HG03432 (cell line): ENCODE measurements around the gene FBXL16.
"Not testable (repeated sequence)": the region's sequence is repeated elsewhere in the genome, so short reads cannot be mapped to it uniquely, and the experiment has no call there.

ENCODE experiments used
- ATAC-seq: cut with Tn5 transposase; IDR thresholded peaks from one replicate; pipeline ENCODE4 v1.9.1; 2021; ENCODE audit warnings: mild to moderate bottlenecking, moderate library complexity; ENCODE audit not compliant: unreplicated experiment

Gene FBXL16, protein sequence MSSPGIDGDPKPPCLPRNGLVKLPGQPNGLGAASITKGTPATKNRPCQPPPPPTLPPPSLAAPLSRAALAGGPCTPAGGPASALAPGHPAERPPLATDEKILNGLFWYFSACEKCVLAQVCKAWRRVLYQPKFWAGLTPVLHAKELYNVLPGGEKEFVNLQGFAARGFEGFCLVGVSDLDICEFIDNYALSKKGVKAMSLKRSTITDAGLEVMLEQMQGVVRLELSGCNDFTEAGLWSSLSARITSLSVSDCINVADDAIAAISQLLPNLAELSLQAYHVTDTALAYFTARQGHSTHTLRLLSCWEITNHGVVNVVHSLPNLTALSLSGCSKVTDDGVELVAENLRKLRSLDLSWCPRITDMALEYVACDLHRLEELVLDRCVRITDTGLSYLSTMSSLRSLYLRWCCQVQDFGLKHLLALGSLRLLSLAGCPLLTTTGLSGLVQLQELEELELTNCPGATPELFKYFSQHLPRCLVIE

DNA sequence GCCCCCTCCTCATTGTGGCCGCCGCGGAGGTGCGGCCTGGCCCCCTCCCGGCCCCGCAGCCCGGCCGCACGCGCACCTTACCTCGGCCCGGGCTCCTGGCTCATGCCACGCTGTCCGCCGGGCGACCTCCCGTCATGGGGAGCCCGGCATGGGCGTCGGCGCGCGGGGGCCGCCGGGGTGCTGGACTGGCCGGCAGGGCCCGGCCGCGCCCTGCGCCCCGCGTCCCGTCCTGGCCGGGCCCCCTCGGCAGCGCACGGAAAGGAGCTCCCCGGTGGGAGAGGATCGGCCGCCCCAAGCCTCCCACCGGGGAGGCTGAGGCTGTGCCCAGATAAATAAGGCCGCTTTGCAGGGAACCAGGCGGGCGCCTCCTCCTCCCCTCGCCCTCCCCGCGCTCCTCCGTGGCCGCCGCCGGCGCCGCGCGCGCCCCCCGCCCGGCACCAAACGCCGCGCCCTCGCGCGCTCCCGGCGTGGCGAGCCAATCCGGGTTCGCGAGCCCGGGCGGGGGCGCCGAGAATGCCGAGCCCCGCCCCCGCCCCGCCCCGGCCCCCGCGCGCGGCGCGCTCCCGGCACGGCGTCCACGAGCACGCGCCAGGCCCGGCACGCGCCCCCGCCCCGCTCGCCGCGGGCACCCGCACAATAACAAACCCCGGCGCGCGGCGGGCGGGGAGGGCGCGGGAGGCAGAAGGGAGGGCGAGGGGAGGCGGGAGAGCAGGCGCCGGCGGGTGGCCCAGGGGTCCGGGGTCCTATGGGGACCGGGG lies at the start of gene FBXL16:
Gene FBXL16, minus strand, starts transcription at position 371 of the 758 bp plus-strand sequence. CDS start 8,396 bp downstream, outside the sequence.
- no peak for ATAC-seq

DNA sequence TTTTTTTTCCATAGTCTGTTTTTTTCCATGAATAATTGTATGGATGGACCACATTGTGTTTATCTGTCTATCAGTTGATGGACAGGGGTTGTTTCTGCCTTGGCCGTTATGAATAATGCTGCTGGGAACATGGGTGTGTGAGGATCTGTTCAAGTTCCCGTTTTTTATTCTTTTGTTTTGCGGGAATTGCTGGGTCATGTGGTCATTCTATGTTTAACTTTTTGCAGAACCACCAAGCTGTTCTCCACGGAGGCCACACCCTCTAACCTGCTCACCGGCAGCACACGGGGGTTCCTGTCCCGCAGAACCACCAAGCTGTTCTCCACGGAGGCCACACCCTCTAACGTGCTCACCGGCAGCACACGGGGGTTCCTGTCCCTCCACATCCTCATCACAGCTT lies 49.1 kb upstream of the FBXL16 start:
- ATAC-seq = no peak

DNA sequence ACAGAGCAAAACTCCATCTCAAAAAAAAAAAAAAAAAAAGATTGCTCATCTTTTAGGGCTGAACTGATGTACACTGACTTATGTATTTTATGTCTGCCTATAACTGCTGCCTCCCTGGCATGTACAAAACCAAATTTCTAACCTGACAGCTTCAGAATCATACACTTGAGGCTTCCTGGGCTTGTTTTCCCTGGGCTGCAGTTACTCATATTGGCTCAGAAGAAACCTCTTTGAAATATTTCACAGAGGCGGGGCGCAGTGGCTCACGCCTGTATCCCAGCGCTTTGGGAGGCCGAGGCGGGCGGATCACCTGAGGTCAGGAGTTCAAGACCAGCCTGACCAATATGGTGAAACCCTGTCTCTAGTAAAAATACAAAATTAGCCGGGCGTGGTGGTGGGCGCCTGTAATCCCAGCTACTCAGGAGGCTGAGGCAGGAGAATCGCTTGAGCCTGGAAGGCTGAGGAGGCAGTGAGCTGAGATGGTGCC lies 48.6 kb upstream of the FBXL16 start:
- ATAC-seq = not testable (repeated sequence)

DNA sequence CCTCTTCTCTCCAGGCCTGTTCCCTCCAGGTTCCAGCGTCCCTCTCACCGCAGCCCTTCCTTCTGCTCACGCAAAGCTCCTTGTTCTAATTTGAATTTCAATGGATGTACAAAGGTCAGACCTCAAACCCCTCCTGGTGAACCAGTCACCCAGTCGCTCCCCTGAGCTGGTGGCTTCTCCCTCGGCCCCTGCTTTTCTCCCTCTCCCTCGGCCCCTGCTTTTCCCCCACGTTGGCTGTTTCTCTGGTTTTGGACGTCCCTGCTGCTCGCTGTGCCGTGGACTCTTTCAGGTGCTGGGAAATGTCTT lies 46.4 kb upstream of the FBXL16 start:
- ATAC-seq = no peak

DNA sequence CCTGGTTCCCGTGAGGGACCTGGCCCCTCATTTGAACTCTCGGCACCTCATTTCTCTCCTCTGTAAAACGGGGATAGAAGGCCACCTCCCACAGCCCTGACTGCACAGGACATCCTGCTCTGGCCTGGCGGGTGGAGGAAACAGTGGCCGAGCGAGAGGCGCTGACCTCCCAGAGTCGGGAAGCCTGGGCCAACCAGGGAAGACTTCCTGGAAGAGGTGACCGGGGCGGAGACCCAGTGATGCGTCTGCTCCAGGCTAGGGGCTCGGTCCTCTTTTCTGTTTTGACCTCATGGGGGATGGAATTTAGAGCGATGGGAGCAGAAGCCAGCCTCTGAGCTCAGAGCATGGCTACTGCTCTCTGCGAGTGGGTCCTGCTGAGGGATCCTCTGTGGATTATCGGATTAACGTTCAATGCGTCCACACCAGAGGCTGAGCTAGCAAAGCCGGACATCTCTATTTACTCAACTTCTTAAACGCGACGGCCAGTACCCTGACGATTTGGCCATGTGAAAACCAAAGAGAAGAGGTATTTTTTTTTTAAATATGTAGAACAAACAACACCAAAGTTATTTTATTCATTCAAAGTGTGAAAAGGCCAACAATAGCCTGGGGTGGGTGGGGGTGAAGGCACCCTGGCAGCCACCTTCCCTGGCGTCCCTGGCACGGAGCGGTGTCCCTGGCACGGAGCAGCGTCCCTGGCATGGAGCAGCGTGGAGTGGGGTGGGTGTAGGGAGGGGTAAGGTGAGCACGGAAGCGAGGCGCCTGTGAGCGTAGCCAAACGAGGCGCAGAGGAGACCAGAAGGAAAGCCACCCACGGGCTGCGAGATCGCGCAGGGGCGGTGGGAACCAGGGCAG lies 45.8 kb upstream of the FBXL16 start:
- ATAC-seq = no peak

DNA sequence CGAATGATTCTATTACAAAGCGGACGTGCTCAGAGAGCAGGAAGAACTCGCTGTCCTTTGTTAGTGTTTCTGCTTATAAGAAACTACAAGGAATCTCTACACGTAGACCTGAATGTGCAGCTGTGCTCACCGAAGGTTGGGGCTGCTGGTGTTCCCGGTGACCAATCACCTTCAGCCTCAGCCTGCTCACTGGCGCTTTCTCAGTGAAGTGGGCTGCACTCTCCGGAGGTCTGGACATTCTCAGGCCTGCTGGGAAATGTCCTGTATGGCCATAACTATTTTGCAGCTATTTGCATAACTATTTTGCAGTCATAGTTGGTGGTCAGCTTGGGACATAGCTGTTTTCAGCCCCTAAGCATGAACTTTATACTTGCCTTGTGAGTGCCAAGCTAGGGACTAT lies 44.9 kb upstream of the FBXL16 start:
- ATAC-seq = no peak

DNA sequence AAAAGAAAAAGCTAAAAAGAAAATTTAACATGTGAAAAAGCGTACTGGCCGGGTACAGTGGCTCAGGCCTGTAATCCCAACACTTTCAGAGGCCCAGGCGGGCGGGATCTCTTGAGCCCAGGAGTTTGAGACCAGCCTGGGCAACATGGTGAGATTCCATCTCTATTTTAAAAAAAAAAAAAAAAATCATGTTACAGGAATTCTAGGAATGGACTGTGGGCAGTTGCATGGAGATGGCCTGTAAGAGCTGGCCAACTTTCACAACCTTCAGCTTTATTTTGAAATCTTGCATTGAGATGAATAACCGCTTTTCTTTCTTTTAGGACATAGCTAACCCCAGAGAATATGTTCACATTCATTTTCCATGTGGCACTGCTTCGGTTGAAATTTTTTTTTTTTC lies 43.4 kb upstream of the FBXL16 start:
- ATAC-seq = no peak

DNA sequence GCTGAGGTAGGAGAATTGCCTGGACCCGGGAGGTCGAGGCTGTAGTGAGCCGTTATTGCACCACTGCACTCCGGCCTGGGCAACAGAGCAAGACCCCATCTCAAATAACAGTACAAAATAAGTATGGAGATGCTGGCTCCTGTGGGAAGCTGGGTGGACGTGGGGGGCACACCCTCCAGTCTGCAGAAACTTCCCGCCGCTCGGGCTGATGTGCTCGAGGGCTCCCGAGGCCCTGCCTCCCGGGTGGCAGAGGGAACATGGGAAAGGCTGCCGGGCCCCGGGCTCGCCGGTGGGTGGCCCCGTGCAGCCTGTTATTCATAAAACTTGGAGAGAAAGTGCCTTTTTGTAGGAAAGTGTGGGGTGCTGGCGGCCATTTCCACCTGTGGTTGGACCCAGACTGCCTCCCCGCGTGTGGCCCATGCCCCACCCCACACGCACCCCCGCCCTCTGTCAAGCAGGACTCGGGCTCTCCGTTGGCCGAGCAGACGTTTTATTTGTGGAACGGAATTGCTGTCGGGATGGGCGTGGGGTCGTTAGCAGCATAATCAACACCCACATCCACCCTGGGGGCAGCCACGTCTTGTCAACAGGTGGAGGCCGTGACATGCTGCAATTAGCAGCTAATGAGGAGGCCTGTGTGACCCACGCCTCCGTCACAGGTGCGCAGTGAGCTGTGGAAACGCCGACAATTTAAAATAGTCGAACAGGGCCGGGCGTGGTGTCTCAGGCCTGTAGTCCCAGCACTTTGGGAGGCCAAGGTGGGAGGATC lies 42.6 kb upstream of the FBXL16 start:
- ATAC-seq = no peak

DNA sequence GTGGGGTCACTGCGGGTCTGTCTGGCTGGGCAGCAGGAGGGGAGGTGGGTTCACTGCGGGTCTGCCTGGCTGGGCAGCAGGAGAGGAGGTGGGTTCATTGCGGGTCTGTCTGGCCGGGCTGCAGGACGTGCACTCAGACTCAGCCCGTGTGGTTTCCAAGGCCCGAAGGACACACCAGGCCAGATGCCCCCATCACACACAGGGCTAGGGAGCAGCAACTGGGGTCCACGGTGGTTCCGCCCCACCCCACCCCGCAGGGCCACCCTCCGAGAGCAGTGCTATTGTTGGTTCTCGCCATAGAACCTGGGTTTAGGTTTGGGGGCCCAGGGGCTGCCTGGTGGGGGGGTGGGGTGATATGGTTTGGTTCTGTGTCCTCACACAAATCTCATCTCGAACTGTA lies 41.0 kb upstream of the FBXL16 start:
- no peak for ATAC-seq

DNA sequence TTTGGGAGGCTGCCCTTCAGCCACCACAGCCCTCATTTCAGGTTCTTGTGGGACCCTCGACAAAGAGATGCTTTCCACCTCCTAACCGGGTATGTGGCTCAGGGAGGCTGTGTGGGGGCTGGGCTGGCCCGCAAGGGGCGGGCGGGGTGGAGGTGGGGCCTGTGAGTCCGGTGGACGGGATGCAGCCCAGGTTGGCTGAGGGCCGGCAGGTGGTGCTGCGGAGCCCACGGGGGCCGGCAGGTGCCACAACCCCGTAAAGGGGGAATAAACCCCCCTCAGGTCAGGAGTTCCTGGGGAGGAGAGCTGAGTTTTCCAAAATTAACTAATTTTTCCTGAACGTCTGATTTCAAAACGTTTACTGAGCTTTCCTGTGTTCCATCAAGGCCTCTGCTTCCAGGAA lies 40.1 kb upstream of the FBXL16 start:
- ATAC-seq = no peak

DNA sequence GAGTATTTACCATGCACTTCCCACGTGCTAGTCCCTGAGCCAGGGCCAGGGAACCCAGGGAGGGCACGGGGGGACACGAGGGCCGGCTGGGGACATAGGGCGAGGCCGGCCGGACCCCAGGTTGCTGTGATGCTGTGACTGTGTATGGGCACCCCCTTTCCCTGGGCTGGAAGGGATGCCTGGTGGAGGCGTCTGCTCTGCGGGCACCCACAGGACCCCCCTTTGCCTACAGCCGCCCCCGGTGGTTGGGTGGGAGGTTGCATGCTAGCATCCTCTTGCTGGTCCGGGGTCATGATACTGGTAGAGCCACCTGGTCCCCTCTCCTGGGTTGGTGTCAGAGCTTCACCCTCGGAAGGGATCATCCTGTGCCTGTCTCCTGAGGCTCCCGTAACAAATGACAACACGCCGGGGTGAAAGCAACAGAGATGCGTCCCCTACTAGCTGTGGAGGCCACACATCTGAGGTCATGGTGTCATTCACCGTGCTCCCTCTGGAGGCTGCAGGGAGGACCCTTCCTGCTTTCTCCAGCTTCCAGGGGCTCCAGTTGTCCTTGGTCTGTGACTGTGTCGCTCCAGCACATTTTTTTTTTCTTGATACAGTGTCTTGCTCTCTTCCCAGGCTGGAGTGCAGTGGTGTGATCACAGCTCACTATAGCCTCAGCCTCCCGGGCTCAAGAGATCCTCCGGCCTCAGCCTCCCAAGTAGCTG lies 38.3 kb upstream of the FBXL16 start:
- no peak for ATAC-seq

DNA sequence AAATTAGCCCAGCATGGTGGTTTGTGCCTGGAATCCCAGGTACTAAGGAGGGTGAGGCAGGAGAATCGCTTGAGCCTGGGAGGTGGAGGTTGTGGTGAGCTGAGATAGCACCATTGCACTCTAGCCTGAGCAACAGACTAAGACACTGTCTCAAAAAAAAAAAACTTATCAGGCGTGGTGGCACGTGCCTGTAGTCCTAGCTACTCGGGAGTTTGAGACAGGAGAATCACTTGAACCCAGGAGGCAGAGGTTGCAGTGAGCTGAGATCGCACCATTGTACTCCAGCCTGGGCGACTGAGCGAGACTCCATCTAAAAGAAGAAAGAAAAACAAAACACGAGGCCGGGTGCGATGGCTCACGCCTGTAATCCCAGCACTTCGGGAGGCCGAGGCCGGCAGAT lies 37.3 kb upstream of the FBXL16 start:
- ATAC-seq = not testable (repeated sequence)

DNA sequence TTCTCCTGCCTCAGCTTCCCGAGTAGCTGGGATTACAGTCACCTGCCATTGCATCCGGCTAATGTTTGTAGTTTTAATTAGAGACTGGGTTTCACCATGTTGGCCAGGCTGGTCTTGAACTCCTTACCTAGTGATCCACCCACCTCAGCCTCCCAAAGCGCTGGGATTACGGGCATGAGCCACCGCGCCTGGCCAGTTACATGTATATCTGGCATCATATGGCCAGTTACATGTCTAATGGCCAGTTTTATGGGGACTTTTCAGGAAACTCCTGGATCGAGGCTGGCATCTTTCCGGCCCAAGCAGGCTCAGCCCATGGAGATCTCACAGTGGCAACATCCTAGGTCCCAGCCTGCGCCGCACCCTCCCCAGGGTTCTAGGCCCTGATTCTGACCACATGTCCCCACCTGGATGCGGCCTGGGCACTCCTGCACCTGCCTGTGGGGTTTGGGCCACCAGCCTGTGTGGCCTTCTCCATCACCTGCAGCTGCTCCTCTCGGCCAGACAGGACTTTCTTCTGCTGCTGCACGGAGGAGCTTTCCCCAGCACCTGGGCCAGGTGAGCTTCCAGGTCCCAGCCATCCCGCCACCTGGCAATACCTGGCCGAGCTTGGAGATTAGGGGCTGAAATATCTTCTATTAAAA lies 36.5 kb upstream of the FBXL16 start:
- no peak for ATAC-seq

DNA sequence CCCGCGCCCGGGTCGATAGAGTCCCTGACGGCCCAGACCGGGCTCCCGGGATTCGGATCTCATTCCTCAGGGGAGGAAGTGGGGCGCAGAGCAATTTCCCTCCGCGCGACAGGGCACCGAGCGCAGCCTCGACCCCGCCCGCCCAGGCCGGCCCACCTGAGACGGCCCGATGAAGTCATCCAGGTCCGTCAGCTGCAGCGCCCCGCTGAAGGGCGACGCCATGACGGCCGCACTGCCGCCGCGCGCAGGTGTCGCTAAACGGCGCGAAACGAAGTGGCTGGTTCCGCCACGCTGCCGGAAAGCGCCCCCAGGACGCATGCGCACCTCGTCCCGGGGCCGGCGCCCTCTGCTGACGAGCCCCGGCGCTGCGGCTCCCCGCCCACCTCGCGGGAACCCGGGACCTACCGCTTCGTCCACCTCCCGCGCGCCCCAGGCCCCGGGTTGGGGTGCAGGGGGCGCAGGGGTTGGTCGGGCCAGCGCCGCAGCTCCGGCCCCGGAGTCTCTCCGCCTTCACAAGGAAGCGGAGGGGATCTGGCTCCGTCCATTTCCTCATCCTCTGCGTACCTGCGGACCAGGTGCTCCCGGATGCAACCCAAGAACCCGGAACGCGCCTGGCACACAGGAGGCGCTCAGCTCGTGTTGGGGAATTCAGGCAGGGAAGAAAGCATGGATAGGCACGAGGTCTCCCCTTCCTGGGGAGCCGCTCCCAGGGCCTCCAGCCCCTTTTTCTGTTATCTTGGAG lies 35.3 kb upstream of the FBXL16 start, which contains the start of gene CIAO3:
Gene CIAO3, minus strand, starts transcription at position 234 of the 742 bp plus-strand sequence. Its CDS starts 12 bp downstream, at position 222.
- ATAC-seq = peak; percentile 80

DNA sequence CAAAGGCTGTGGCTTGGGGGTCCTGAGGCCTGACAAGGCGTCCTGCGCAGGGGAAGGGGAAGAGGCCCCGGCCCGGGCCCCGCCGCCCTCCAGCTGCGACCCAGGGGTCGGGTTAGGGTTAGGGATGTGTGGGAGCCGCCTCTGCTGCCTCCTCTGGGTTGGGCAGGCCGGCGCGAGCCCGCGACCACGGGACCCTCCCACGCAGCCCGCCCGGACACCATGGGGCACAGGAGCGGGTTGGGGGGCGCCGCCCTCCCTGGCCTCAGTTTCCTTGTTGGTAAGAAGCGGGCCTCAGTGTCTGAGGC lies 34.8 kb upstream of the FBXL16 start:
- peak; percentile 17 for ATAC-seq

DNA sequence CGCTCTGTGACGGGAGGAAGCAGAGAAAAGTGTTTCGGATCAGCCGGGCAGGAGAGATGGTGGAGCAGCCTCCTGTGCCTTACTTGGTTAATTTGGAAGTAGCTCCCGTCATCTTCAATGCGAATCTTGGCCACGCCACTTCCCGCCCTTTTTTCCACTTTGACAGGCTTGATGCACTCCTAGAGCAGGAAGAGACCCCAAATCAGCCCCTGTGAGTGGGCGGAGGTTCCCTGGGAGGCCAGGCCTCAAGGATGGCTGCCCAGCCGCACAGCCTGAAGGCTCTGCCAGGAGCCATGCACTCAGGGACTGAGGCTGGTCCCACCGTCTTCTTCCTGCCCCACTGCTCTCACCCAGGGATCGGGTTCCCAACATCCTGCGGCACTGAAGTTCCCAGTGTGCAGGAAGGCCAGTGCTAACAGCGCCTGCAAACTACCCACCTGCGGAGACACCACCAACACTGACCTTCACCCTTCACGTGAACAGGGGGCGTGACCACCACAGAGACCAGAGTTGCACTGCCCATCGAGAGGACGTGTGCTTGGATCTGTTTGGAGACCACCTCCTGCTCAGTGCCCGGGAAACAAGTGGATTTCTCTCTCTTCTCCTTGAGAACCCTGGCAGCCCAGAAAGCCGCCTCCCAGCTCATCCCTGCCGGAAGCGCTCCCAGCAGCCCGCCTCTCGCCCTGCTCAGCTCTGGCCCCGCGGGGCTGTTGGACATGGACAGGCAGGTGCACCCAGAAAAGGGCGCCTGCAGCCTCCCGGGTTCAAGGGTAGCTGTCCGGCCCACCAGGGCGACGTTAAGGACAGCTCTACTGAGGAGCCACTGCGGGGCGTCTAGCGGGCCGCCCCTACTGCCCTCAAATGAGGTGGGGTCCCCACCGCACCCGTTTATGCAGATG lies 34.2 kb upstream of the FBXL16 start:
- no peak for ATAC-seq

DNA sequence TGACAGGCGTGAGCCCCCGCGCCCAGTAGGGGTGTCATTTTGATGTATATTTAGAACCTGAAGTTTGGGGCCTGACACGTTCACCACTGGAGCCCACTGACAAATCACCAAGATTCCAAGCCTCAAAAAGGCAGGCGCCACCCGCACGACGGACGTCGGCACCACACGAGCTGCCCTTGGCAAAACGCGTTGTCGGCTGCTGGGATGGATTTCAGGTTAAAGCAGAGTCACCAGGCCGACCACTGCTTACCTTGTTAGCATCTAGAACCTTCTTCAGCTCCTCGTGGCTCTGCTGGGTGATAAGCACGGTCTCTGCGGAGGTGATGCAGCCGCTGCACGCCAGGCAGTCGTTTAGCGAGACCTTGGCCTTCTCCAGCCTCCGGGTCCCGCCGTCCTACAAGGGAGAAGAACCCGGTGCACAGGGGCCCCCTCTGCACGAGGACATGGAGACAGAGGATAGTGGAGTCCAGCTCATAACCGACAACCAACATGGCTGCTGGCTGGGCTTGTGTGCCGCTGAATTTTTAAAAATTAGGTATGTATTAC lies 31.4 kb upstream of the FBXL16 start:
- no peak for ATAC-seq
